GM12892 (cell line): ENCODE results near the gene ZMPSTE24.
A peak's percentile ranks its signal among the peaks of the same experiment; 100 is the strongest.

Source experiments
- DNase-seq: peaks from one replicate; pipeline ENCODE4 v3.0.0; 2011; ENCODE audit not compliant: insufficient read length
- FAIRE-seq: peaks from 2 replicates; lab custom pipeline; 2011; peaks lifted over from hg19 to GRCh38; lab: Jason Lieb, UNC
- POLR2A ChIP-seq: IDR thresholded peaks from 2 replicates; pipeline ENCODE4 v1.6.1; 2011; ENCODE audit warnings: low read depth, low read length, control low read depth
- POLR2AphosphoS5 ChIP-seq: IDR thresholded peaks from 2 replicates; pipeline ENCODE4 v1.6.1; 2011; ENCODE audit warnings: low read depth, low read length, control low read depth
- TAF1 ChIP-seq: IDR thresholded peaks from 2 replicates; pipeline ENCODE4 v1.6.1; 2011; ENCODE audit warnings: low read depth, mild to moderate bottlenecking, control low read depth, low read length, borderline replicate concordance

The ZMPSTE24 gene

DNA sequence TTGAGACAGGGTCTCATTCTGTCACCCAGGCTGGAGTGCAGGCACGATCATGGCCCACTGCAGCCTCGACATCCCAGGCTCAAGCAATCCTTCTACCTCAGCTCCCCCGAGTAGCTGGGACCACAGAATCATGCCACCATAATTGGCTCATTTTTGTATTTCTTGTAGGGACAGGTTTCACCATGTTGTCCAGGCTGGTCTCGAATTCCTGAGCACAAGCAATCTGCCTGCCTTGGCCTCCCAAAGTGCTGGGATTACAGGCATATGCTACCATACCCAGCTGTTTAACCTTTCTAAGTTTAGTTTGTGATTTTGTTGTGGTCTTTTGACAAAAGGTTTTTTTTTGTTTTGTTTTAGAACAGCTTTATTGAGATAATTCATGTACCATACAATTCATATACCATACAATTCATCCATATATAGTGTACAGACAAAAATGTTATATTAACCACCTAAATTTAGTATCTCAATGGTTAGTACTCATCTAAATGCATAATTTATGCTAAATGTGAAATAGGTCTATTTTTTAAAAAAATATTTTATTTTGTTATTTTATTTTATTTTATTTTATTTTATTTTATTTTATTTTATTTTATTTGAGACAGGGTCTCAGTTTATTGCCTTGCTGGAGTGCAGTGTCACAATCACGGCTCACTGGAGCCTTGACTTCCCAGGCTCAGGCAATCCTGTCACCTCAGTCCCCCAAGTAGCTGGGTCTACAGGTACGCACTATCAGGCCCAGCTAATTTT is 8.9 kb downstream of the ZMPSTE24 start:
- TF ChIP-seq TAF1 (no peak), POLR2A (no peak), POLR2AphosphoS5 (no peak)
- FAIRE-seq = no peak
- DNase-seq = no peak

GRCh38 chr1:40267767-40268187 is 9.7 kb downstream of the ZMPSTE24 start:
- no peak for TF ChIP-seq TAF1
- no peak for TF ChIP-seq POLR2AphosphoS5
- no peak for TF ChIP-seq POLR2A
- DNase-seq (no peak), FAIRE-seq (no peak)

DNA sequence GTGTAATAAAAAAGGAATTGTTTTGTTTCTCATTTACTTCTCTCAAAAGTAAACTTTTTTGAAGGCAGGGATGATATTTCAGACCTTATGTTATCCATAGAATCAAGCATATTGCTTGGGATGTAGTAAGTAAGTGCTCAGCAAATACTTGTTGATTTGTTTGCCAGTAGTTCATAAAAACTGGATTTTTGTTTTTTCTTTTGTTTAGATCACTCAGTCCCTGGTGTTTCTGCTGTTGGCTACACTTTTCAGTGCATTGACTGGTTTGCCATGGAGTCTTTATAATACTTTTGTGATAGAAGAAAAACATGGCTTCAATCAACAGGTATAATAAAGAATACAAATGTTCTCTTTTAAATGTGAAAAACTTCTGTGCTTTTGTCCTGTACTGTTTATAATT is 10.2 kb downstream of the ZMPSTE24 start:
- FAIRE-seq = no peak

DNA sequence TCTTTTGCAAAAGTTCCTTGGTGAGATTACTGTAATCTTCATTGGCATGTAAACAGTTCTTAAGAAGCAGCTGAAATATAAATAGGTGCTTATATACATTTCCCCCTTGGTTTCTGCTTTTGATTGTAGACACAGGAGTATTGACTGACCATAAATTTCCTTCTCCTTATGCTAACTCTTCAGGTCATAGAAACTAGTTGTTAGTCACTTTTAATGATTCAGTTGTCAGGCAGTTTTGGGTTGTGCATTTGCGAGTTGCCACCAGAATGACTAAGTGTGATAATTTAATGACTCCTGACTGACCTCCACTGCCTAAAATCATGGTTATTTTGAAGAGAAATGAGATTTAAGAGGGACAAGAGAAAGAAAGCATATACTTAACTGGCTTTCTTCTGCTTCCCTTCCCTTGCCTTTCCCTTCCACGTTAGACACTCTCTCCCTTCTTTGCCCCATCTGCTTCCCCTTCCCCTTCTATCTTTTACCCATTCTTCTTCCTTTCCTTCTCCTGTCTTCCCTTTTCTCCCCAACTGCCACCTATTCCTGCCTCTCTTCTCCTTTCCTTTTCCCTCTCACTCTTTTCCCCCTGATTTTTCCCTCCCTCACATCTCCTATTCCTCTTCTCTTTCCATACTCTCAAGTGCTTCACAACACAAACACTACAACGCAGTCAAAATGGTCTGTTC is 12.3 kb downstream of the ZMPSTE24 start:
- peak; percentile 46 for FAIRE-seq

More for the DNA sequence above, 10.2 kb downstream of the ZMPSTE24 start:
- no peak for TF ChIP-seq POLR2AphosphoS5
- DNase-seq = no peak

DNA sequence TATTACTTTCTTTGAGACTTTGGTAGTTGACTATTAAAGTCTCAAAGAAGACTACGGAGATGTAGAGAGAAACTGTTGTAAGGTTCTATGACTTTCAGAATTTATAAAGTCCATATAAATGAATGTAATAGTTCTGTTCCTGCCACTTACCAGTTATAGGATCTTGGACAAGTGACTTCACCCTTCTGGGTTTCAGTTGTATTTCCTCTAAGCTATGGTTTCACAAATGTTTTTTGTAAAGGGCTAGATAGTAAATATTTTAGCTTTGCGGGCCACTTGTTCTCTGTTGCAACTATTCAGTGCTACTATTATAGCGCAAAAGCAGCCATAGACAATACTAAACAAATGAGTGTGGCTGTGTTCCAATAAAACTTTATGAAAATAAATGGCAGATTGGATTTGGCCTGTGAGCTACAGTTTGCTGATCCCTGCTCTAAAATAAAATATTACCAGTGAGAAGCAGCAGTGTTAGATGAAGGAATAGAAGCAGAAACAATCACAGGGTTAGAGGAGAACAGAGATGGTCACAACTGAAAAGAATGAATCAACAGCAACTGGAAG is 14.7 kb downstream of the ZMPSTE24 start:
- DNase-seq = no peak
- no peak for FAIRE-seq
- TF ChIP-seq POLR2A (no peak), POLR2AphosphoS5 (no peak), TAF1 (no peak)

More for the DNA sequence above, 12.3 kb downstream of the ZMPSTE24 start:
- TF ChIP-seq TAF1 (no peak), POLR2A (no peak), POLR2AphosphoS5 (no peak)
- DNase-seq = no peak

DNA sequence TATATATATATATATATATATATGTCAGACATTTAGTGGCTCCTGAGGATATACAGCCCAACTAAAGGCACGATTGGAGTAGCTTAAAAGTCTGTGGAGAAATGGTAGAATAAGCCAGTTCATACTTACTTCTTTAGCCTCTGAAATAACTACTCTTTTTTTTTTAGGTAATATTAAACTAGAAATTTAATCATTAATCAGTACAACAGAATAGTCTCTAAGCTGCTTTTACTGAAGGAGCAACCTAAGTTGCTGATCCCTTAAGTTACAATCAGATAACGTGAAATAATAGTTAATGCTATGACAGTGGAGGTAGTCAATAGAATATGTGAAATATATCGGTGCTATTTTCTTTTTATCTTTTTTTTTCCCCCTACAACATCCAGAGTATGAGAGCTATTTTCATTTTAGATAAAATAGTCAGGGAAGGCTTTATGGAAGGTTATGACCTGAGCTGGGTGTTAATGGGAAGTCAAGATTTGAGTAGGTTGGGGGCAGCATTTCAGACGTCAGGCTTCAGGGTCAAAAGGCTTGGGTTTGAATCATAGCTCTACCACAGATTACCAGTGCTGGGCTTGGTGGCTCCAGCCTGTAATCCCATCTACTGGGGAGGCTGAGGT is 15.6 kb downstream of the ZMPSTE24 start:
- no peak for DNase-seq
- TF ChIP-seq POLR2AphosphoS5 = no peak
- TF ChIP-seq TAF1 = no peak
- TF ChIP-seq POLR2A = no peak
- no peak for FAIRE-seq

DNA sequence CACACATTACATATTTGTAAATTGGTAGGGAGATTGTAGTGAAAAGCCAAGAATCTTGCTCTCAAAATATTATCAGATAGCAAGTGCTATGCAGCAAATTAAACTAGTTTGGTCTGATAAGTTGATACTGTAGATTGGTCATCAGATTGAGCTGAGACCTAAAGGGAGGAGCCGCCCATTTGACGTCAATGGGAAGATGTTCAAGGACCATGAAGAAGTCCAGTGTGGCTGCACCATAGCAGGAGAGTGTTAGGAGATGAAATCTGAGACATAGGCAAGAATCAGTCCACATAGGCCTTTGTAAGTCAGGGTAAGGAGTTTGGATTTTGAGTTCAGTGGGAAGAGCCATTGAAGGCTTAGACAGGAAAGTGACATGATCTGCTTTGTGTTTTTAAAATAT is 16.3 kb downstream of the ZMPSTE24 start:
- FAIRE-seq (peak; percentile 14), DNase-seq (no peak)
- TF ChIP-seq POLR2AphosphoS5 = no peak
- TF ChIP-seq TAF1 = no peak
- no peak for TF ChIP-seq POLR2A

DNA sequence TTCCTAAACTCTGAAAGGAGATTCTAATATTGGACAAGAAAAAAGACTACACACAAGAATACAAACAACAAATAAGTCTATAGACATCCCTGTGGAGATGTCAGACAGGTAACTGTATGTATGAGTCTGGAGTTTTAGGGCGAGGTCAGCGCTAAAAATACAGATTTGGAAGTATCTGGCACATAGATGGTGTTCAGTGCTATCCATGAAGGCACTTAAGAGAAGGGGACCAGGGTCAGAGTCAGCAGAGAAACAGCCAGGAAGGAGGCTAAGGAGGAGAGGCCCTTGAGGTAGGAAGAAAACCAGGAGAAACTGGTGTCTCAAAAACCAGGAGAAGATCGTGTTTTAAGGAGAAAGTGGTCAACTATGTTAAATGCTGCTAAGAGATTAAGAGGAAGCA is 18.1 kb downstream of the ZMPSTE24 start:
- TF ChIP-seq POLR2AphosphoS5 (no peak), TAF1 (no peak), POLR2A (no peak)
- FAIRE-seq = no peak
- DNase-seq = no peak

DNA sequence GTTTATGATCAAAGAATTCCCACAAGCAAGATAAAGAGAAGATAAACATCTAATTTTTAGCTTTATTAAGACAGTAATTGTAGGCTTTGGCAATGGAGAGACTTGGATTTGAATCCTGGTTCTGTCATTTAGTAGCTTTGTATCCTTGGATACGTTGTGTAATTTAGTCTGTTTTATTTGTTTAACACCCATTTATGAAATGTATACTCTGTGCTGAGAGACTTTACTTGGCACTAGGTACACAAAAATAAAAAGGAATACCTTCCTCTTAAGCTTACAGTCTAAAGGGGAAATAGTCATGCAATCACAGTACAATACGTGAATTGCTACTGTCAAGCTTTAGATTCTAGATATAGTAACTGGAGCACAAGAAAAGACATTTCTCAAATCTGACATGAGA is 23.8 kb downstream of the ZMPSTE24 start:
- TF ChIP-seq TAF1 = no peak
- TF ChIP-seq POLR2AphosphoS5 = no peak
- no peak for TF ChIP-seq POLR2A
- DNase-seq = no peak
- no peak for FAIRE-seq

DNA sequence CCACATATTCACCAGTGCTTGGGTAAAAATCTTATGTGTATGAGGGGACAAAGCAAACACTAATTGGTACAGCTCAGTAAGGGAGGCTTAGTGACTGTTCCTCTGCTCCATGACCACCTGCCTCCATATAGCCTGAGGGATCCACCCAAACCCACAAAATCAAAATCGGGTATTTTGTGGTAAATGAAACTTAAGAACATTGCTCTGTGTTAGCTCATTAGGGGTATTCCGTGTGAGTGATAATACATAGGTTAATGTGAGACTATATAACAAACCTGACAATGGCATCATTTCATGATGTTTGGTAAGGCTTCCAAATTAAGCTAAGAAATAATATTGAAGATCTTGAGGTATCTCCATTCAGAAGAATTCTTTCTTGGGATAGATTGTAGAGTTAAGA is 33.3 kb downstream of the ZMPSTE24 start:
- DNase-seq = no peak
- FAIRE-seq = no peak
- TF ChIP-seq POLR2AphosphoS5 = no peak
- no peak for TF ChIP-seq TAF1
- no peak for TF ChIP-seq POLR2A

- DNase-seq (no peak), FAIRE-seq (no peak)
- TF ChIP-seq TAF1 (no peak), POLR2AphosphoS5 (peak; percentile 12; the same call in 1 of the 2 replicates), POLR2A (peak; percentile 23; the same call in 1 of the 2 replicates)
Measured at GRCh38 chr1:40299366-40300248, 41.6 kb downstream of the ZMPSTE24 start.
